ENCODE results near the gene SPAAR.
A peak's percentile ranks its signal among the peaks of the same experiment; 100 is the strongest.
"Not testable (repeated sequence)": the region's sequence is repeated elsewhere in the genome, so short reads cannot be mapped to it uniquely, and the experiment has no call there.

The SPAAR gene

DNA sequence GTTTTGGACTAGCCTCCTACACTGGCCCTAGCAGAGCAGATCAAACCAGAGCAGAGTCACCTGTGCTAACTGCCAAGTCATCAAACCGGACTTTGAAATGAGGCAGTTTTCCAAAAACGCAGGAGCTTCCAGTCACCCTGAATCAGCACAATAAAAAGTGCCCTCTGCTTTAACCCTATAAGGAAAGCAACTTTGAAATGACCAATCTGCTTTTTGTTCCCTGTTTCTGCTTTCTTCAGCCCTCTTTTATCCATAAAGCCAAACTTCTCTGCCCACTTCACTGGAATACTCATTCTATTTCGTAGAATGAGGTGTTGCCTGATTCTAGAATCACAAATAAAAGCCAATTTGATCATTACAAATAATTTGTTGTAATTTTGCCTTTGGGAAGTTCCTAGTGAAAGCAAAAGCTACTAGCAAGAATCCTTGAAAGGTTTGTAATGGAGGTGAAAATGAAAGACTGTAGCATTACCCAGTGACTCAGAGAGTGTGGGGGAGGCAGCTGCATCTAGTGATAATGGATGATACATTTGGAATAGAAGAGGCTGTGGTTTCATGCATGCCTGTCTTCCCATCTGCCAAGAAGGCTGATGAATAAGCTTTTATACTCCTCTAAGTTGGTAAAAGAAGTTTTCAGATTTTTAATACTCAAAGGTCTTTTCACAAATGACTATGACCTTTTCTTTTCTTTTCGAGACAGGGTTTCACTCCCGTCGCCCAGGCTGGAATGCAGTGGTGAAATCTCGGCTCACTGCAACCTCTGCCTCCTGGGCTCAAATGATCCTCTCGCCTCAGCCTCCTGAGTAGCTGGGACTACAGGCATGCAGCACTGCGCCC, 14.9 kb downstream of the SPAAR start:
- DNase-seq = peak; percentile 56

GRCh38 chr9:35928591-35929452, 19.5 kb downstream of the SPAAR start:
- DNase-seq = no peak

- DNase-seq = no peak
Observed at GRCh38 chr9:35929453-35929718, 20.1 kb downstream of the SPAAR start.

GRCh38 chr9:35930521-35930920, 21.2 kb downstream of the SPAAR start:
- no peak for DNase-seq

DNA sequence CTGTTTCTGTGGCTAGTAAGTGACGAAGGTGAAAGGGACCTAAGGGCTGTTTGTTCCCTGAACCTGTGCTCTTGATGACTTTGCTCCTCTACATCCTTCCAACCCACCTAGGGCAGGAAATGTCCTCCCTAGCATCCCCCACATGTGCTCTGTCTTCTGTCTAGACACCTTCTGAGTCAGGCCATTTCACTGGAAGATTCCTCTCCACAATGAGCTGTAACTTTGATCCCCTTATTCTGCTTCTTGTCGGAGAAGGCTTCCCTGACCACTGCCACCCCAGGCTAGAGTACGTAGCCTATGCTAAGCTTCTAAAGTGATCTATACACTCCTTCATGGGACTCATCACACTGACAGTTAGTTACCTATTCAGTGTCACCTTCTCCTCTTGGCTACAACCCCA, 21.7 kb downstream of the SPAAR start:
- no peak for DNase-seq

- DNase-seq = no peak
Observed at GRCh38 chr9:35932735-35933134, 23.4 kb downstream of the SPAAR start.

- DNase-seq = no peak
Observed at GRCh38 chr9:35933550-35934067, 24.3 kb downstream of the SPAAR start.

- not testable (repeated sequence) for DNase-seq
Observed at GRCh38 chr9:35934069-35934468, 24.8 kb downstream of the SPAAR start.

DNA sequence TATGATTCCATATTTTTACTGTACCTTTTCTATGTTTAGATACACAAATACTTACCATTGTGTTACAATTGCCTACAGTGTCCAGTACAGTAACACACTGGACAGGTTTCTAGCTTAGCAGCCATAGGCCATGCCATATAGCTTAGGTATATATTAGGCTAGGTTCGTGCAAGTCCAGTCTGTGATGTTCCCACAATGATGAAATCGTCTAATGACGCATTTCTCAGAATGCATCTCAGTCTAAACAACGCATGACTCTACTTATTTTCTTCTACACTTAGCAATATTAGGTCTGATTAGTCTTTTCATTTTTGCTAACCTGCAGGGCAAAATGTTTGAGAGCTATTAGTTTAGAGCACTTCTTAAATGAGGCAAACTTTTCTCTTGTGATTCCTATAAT, 26.0 kb downstream of the SPAAR start:
- DNase-seq = no peak

GRCh38 chr9:35935755-35936509, 26.6 kb downstream of the SPAAR start:
- DNase-seq = no peak

DNA sequence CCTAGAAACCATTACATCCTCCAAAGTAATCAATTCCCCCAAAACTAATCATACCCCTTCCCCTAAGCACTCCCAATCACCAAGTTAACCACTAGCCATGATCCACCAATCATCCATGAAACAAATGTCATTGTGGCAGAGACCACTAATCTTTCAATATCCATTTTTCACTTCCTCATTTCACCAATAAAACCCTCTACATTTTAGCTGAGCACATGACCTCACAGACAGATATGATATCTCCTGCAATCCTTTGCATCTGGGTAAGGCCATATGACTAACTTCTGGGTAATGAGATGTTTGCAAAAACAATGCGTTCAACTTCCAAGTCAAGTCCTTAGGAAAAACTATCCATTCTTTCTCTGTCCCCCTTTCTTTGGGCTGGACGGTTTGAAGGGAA, 27.9 kb downstream of the SPAAR start:
- no peak for DNase-seq

- DNase-seq = no peak
Observed at GRCh38 chr9:35938474-35939356, 29.4 kb downstream of the SPAAR start.

- no peak for DNase-seq
Observed at GRCh38 chr9:35939679-35940250, 30.5 kb downstream of the SPAAR start.

GRCh38 chr9:35940458-35941407, 31.4 kb downstream of the SPAAR start:
- no peak for DNase-seq

- no peak for DNase-seq
Observed at GRCh38 chr9:35942286-35942685, 33.0 kb downstream of the SPAAR start.

GRCh38 chr9:35944173-35944572, 34.9 kb downstream of the SPAAR start:
- no peak for DNase-seq

DNA sequence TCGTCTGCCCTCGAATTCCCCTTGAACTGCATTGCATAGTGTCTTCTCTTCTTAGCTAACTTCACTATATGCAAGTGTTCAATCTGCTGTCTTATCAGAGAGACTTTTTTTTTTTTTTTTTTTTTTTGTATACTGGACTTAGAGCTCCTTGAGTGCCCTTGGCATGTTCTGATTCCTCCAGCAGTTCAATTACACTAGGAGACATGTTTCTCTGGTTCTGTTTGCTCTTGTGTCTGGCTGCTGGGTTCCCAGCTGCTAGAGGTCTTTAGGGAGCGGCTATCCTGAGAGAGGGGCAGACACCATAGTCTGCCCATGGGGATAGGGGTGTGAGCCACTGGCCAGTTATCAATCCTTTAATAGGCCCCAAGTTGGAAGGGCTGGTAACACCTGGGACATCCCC, 35.6 kb downstream of the SPAAR start:
- DNase-seq = no peak

DNA sequence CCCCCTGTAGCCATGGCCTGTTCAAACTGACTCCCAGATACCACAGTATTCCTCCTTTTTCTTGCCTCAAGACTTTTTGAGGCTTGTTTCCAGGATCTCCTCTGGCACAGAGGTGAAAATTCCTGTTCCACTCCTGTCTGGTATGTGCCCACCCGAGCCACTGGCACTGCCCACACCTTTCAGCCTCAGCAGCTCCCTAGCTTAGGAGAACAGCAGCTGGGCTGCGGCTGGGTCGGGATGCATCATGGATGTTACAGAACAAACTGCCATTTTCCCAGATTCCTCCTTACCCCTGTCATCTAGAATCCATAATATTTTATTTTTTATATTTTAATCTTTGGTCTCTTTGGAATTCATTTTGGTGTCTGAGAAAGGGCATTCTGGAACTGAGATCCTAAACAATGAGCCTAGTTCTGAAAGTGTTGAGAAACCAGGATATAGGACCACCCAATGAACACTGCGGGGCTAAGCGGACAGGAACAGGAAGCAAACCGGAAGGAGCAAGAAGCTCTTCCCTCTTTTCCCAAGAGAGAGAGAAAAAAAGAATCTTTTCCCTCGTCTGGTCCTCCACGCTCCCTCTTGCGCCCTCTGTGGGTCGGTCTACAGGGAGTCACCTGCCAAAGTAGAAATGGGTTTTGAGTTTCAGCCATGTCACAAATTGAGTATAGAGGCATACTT, 36.2 kb downstream of the SPAAR start:
- DNase-seq = peak; percentile 59

DNA sequence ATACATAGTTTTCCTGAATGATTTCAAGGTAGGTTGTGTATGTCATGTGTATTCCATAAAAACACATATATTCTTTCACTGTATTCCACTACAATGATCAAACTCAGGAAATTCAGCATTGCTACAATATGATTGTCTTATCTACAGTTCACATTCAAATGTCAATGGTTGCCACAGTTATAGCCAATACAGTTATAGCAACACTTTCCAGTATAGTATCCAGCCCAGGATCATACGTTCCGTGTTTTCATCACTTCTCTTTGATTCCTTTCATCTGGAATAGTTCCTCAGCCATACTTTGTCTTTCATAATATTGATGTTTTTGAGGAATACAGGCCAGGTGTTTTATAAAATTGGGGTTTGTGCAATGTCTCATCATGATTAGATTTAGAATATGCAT, 39.2 kb downstream of the SPAAR start:
- DNase-seq = no peak

DNA sequence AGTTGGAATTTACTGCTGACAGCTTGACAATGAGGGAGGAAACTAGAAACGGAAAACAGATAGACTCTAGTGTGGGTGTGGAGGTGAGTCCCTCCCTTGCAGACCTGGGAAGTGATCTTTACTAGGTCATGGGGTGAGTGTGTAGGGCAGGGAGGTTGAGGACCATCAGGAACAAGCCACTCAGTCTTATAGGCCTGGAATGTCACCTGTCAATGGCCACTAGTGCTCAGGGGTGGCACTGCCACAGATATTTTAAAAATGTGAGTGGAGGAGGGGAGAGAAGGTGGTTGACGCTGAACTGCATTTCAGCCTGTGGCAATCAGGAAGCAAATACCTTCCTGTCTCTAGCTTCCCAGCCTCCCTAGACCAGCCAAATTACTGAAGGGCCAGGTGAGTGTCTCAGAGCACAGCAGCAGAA, 39.6 kb downstream of the SPAAR start:
- DNase-seq = no peak
